ENCODE measurements around the gene RBM14. TPM values are rescaled to one million over a fixed set of nuclear protein-coding genes. Genes with fewer than 3 reads are reported as not detected.

Gene RBM14
- total RNA-seq, 2 donors from 2014 or later: 147 to 182 TPM

Other genes with a start within 250 kb of the RBM14 start
- 10 to 100 TPM in 1 of 2 donors, 1 to 10 TPM in 1; 6.1 to 10.5 TPM for gene SLC29A2, start 244.9 kb upstream of the RBM14 start, total RNA-seq
- under 1 TPM; 0.09 to 0.47 TPM for gene NPAS4, start 195.6 kb upstream of the RBM14 start, total RNA-seq
- gene MRPL11, start 177.8 kb upstream of the RBM14 start, total RNA-seq: 100 to 1,000 TPM in 1 of 2 donors, 10 to 100 TPM in 1; 81.9 to 131 TPM
- 1 to 10 TPM; 4.2 to 8.5 TPM for gene PELI3, start 149.7 kb upstream of the RBM14 start, total RNA-seq
- gene DPP3, start 136.2 kb upstream of the RBM14 start, total RNA-seq: 10 to 100 TPM; 60.4 to 96.4 TPM
- gene BBS1, start 106.0 kb upstream of the RBM14 start, total RNA-seq: 10 to 100 TPM in 1 of 2 donors, 1 to 10 TPM in 1; 9.1 to 17.5 TPM
- gene ZDHHC24, start 70.6 kb upstream of the RBM14 start, total RNA-seq: 10 to 100 TPM; 14.0 to 15.4 TPM
- under 1 TPM; 0.31 to 0.57 TPM for gene ACTN3, start 69.7 kb upstream of the RBM14 start, total RNA-seq
- 10 to 100 TPM in 1 of 2 donors, 1 to 10 TPM in 1; 2.5 to 10.6 TPM for gene CTSF, start 48.0 kb upstream of the RBM14 start, total RNA-seq
- under 1 TPM; 0.19 to 0.50 TPM for gene CCDC87, start 23.6 kb upstream of the RBM14 start, total RNA-seq
- gene CCS, start 23.4 kb upstream of the RBM14 start, total RNA-seq: 10 to 100 TPM; 23.2 to 33.0 TPM
- gene RBM4, start 22.1 kb downstream of the RBM14 start, total RNA-seq: 100 to 1,000 TPM in 1 of 2 donors, 10 to 100 TPM in 1; 87.0 to 132 TPM
- 10 to 100 TPM; 15.2 to 19.8 TPM for gene RBM4B, start 61.3 kb downstream of the RBM14 start, total RNA-seq
- gene SPTBN2, start 112.6 kb downstream of the RBM14 start, total RNA-seq: 1 to 10 TPM; 1.4 to 1.8 TPM
- gene RCE1, start 226.8 kb downstream of the RBM14 start, total RNA-seq: 10 to 100 TPM; 22.2 to 38.0 TPM
- gene LRFN4, start 240.4 kb downstream of the RBM14 start, total RNA-seq: 10 to 100 TPM; 23.9 TPM

All from activated naive CD4-positive, alpha-beta T cell treated with anti-CD3 and anti-CD28 coated beads, Interleukin-2, amount 50 U/mL, for 72 hours (primary cell).